ENCODE data around the gene FRY.

DNA sequence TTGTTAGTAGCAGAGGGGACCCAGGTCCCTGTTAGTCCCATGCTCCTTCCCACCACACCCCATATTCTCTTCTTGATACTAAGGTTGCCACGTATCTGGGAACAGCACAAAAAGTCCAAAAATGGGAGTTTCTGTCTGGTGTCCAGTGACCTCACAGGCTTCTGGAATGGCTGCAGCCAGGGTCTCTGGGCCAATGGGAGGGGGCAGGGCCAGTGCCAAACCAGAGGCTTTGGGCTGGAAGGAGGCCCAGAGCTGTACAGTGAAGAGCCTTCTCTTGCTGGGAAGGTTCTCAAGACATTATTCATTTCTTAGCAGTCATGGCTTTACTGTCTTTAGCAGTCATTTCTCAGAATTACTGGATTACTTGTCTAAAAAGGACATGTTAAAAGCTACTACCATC is 119.2 kb downstream of the FRY start:
- TF ChIP-seq, protein P1, sequence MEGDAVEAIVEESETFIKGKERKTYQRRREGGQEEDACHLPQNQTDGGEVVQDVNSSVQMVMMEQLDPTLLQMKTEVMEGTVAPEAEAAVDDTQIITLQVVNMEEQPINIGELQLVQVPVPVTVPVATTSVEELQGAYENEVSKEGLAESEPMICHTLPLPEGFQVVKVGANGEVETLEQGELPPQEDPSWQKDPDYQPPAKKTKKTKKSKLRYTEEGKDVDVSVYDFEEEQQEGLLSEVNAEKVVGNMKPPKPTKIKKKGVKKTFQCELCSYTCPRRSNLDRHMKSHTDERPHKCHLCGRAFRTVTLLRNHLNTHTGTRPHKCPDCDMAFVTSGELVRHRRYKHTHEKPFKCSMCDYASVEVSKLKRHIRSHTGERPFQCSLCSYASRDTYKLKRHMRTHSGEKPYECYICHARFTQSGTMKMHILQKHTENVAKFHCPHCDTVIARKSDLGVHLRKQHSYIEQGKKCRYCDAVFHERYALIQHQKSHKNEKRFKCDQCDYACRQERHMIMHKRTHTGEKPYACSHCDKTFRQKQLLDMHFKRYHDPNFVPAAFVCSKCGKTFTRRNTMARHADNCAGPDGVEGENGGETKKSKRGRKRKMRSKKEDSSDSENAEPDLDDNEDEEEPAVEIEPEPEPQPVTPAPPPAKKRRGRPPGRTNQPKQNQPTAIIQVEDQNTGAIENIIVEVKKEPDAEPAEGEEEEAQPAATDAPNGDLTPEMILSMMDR (IDR thresholded peaks at IDR 0.05), result no peak
- no peak for TF ChIP-seq POLR2A (IDR thresholded peaks at IDR 0.05)
- TF ChIP-seq POLR2AphosphoS5 (IDR thresholded peaks at IDR 0.05), result peak; percentile 48
- no peak for TF ChIP-seq EP300 (IDR thresholded peaks at IDR 0.05)

All from gastroesophageal sphincter (tissue), 3 donors.